HG03135 (cell line): ENCODE data around the gene DHH.
A peak's percentile ranks its signal among the peaks of the same experiment; 100 is the strongest.

ENCODE experiments used
- ATAC-seq: cut with Tn5 transposase; IDR thresholded peaks from one replicate; pipeline ENCODE4 v1.9.1; 2021; ENCODE audit warnings: mild to moderate bottlenecking, moderate library complexity; ENCODE audit not compliant: unreplicated experiment

The DHH gene

DNA sequence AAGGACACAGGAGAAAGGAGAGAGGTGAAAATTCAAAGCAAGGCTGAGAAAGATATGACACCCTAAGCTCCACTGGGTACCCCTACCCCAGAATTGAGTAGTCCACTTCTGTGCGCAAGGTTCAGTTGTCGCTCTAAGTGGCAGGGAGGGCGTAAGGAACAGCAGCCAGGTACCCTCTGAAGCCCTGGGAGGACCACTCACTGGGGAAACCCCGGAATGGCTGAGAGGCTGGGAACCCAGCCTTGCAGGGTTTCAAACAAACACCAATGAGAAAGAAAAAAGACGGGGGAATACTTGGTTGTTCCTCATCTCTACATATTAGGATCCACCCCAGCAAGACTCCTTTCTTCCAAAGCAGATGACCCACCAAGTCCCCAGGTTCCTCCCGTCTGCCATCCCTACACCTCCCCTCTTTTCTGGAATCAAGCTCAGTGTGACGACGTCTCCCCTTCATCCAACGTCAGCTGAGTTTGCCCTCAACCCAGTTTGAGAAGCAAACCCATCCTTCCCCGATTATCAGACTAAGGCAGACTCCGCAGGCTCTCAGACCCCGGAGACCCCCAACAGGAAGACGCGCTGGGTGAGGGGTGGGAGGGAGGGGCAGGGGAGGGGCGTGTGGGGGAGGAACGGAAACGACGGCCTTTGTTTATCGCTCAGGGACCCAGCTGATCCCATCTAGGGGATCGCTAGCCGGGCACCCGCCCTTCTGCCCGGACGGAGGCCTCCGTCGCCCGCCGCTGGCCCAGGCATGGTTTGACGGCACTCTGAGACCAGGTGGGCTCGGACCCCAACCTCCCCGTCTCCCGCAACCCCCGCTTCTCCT lies 15.3 kb upstream of the DHH start:
- no peak for ATAC-seq

- no peak for ATAC-seq
Measured at GRCh38 chr12:49108958-49109404, 14.4 kb upstream of the DHH start.

- no peak for ATAC-seq
Measured at GRCh38 chr12:49105504-49106084, 11.0 kb upstream of the DHH start.

DNA sequence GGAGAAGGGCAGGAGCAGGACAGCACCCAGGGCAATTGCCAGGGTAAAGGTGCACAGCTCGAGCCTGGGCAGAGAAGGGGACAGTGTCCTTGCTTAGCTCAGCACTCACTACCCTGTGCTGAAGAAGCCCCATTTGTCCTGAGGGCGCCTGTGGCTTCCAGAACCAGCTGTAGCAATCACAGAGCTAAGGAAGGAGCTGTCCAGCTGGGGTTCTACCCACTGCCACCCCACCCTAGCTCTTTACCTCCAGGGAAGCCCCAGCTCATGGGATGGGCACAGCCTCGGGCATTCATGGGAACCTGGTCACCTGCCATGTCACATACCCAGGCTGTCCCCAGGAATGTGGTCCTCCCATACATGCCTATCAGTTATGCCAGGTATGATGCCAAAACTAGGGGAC lies 10.2 kb upstream of the DHH start:
- ATAC-seq, result no peak

DNA sequence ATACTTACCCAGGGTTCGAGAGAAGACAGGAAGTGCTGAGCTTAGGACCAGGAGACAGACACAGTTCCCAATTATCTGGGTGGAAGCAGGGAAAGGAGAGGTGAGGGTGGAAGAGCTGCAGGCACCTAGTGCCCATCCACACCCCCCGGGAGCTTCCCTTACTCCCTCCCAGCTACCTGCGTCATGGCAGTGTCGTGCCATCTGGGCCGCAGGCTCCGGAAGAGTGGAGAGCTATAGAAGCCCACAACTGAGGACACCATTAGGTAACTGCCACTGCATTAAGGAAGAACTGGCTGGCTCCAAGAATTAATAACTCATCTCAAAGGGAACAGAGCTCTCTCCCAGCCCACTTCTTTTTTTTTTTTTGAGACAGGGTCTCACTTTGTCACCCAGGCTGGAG lies 5.8 kb upstream of the DHH start:
- no peak for ATAC-seq

DNA sequence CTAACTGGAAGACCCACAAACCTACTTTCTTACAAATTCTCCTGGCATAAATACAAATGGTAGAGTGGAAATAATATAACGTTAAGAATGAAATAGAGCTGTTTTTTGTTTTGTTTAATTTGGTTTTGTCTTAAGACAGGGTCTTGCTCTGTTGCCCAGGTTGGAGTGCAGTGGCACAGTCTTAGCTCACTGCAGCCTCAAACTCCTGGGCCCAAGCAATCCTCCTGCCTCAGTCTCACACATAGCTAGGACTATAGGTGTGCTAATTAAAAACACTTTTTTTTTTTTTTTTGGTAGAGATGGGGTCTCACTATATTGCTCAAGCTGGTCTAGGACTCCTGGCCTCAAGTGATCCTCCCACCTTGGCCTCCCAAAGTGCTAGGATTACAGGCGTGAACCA lies 4.1 kb upstream of the DHH start:
- ATAC-seq, result no peak

DNA sequence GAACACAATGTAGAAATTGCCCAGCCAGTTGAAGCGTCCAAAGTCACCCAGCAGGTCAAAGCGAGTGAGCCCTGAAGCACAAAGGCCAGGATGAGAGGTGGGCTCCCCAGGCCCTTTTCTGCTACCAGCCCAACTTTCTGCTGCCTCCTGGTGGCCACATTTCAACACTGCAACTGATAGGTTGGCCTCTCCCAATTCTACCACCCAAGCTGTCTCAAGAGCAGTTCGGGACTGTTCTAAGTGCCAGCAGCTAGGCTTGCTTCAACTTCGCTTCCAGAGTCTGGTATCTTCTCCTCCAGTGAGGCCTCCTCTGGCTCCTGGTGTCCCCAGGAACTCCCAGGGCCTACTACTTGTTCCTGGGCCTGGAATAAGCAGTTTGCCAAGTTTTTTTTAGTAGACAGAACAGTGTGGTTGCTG lies 3.4 kb upstream of the DHH start:
- no peak for ATAC-seq

DNA sequence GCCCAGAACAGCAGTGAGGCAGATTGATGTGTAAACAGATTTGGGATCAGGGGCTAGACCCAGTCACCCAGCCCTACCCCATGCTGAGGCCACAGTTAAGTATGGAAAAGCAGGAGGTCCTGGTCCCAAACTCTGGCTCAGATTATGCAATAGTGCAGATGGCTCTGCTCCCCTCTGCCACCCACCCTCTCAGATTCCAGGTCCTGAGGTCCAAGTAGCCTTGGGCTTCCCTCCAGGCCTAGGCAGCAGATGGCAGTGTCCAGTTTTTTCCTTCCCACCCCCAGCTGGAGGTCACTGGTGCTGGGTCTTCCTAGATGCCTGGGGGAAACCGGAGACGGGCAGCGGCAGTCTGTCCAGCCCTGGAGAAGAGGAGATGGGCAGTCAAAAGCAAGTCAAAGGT lies 2.8 kb upstream of the DHH start:
- no peak for ATAC-seq

GRCh38 chr12:49094975-49095365 lies 369 bp upstream of the DHH start:
- ATAC-seq, result no peak

DNA sequence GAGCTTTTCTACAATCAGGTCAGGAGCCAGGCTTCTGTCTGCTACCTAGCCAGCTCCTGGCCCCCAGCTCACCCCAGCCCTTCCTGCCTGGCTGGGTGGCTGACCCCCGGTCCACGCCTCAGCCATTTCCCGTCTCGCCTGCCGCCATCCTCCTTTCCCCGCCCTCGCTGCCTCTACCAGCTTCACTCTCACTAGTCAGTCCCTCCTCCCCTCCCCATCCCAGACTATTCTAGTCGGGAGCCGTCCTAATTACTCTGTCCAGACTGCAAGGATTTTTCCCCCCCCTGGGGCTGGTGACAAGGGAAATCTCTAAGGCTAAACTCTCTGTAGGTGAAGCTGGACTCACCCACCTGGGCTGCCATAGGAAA lies 825 bp downstream of the DHH start:
- no peak for ATAC-seq

- ATAC-seq, result no peak
Measured at GRCh38 chr12:49092816-49093406, 1.7 kb downstream of the DHH start.

DNA sequence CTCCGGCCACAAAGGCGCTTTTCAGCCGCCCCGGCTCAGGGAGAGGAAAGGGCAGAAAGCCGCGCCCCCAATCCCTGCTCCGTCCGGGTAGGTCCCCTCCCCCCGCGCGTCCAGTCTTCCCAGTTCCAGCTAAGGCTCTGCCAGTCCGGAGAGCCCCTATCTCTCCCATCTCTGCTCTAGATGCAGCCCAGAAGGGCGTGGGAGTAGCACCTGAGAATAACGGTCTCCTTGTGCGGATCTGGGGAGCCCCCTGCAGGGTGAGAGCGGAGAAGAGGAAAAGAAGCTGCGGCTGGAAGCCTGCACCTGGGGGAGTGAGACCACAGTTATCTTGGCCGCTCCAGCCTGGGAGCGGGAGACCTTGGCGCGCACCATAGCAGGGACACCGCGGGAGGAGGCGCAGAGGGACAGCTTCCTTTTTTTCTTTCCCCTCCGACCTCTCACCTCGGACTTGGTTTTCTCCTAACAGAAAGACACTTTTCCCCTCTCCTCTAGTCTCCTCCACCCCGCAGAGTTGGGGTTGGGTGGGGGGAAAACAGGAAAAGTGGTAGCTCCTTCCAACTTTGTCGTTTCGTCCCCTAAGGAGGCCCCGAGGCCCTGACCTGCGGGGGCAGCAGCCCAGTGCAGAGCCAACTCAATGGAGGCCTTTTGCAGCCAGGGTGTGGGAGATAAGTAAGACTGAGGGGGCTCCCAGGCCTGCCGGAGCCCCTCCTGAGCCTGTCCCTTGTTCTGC lies 2.4 kb downstream of the DHH start:
- ATAC-seq, result no peak

DNA sequence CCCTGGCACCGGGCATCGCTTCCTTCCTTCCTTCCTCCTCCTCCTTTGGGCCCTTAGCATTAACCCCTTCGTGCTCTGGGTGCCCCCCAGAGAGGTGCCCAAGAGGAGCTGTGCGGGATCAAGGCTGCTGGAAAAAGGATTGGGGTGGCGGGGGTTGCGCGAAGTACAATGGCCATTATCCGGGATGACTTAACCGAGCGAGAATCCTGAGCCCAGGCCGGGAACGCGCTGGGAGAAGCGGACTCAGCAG lies 2.8 kb downstream of the DHH start:
- ATAC-seq, result no peak

DNA sequence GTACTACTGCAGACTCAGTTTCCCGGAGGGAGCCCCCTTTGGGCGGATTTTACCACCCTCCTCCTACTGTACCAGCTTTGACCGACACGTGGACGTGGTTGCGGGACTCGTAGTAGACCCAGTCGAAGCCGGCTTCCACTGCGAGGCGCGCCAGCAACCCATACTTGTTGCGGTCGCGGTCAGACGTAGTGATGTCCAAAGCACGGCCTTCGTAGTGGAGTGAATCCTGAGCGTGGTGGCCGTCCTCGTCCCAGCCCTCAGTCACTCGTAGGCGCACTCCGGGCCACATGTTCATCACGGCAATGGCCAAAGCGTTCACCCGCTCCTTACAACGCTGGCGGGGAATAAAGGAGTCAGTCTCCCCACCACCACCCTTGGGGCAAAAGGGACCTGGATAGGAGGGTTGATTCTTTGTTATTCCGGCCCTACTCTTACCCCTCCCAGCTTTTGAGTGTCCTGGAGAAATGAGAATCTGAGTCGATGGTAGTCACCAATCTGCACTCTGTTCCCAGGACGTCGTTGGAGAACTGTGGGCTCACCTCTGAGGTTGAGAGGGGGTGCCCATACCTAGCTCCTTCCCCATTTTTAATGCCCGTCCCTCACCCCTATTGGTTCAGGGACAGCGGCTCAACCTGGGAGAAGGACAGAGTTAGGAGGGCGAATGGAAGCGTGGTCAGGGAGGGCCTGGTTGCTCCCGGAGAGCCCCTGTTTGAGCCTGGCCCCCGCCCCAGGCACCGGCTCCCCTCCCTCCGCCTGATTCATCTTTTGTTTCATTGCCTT lies 3.4 kb downstream of the DHH start:
- no peak for ATAC-seq

DNA sequence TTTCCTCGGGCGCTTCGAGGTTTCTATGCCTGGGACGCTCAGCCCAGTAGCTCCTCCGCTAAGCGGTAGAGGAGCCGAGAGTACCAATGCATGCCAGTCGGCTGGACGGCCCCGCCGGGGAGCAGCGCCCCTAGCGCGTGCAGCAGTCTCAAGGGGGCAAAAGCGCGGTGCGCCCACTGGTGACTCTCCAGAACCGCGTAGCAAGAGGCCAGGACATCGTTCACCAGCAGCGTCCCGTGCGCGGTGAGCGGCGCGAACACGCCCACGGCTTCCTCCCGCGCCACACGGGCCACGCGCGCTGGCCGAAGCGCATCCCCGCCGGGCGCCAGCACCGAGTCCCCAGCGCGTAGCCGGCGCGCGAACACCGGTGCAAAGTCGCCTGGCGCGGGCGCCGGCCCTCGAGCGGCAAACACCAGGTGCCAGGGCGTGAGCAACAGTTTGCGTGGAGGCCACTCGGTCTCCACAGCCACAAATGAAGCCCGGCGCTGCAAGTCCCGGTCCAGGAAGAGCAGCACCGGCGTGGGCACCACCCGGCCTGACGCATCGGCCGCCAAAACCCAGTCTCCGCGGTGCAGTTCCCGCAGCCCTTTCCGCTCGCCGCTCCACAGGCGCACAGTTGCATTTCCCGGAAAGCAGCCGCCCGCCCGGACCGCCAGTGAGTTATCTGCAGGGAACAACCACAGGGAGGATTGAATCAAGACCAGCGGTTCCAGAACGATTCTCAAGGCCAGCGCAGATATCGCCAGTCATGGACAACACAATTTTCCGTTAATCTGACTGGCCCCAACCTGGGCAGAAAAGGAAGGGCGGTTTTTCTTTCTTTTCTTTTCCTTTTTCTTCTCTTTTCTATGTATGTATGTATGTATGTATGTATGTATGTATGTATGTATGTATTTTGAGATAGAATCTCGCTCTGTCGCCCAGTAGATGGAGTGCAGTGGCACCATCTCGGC lies 4.5 kb downstream of the DHH start:
- no peak for ATAC-seq

GRCh38 chr12:49088932-49089330 lies 5.7 kb downstream of the DHH start:
- ATAC-seq, result no peak

GRCh38 chr12:49088150-49088931 lies 6.3 kb downstream of the DHH start:
- ATAC-seq, result peak; percentile 75

DNA sequence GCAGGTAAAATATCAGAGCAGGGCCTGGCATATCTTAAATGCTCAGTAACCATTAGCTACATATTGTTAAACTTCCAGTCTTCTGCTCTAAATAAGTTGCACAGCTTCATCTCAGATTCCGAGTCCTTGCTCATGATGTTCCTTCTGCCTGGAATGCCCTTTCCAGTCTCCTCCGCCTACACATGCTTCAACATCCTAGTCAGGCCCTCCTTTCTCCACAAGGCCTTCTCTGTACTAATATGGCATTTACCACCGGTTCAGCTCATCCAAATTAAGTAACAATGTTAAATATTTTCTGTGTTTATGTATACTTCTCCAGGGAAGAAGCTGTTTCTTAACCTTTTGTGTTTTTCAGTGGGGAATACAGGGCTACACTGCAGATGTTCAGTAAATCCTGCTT lies 8.5 kb downstream of the DHH start:
- ATAC-seq, result no peak

DNA sequence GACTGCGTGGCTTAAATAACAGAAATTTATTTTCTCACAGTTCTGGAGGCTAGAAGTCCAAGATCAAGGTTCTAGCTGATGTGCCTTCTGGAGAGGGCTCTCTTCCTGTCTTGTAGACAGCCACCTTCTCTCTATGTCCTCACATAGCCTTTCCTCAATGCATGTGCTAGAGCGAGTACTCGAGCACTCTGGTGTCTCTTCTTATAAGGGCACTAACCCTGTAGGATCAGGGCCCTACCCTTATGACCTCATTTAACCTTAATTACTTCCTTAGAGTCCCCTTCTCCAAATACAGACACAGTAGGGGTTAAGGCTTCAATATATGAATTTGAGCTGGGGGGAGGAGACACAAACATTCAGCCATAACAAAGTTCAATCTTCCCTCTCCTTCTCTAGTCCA lies 10.2 kb downstream of the DHH start:
- no peak for ATAC-seq
